Measurements from ENCODE around the gene PDILT. TPM values are rescaled to one million over a fixed set of nuclear protein-coding genes. Genes with fewer than 3 reads are reported as not detected.

The PDILT gene
- total and polyA plus RNA-seq, 2 experiments from 2014 or later, result not detected

DNA sequence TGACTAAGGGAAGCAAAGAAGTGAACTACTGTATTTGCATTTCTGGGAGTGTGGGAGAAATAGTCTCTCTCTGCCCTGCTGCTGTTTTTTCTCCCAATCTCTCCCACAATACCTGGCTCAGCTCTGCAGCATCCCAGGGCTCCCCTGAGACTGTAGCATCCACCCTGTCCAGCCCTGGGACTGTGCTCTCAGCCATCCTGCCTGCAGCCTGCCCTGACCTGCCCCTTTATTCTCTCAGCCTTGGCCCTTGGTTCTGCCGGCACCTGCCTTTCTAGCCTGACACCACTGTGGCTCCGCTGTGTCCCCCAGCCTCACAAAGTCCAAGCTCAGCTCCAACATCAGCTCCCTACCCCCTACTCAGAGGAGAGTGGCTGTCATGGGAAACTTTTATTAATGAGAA lies 1.9 kb downstream of the PDILT start:
- Mint-ChIP-seq H3K9me3 (no peaks in the 10 kb centered on the region), H3K36me3 (ENCODE audit: low read depth) (no peaks in the 10 kb centered on the region), H3K27me3 (ENCODE audit: insufficient read depth, low read depth, poor library complexity) (peaks cover 1% of the 10 kb centered on the region), H3K4me3 (no peak overlapping the region), H3K4me1 (no peaks in the 10 kb centered on the region), H3K27ac (no peak overlapping the region; the same call in 1 of the 2 replicates)
- ATAC-seq (no peak), DNase-seq (ENCODE audit: low spot score) (no peak)
- no peak overlapping the region for H2AFZ ChIP-seq
- no peak overlapping the region for H3K4me3 ChIP-seq
- no peaks in the 10 kb centered on the region for H3K9me2 ChIP-seq (ENCODE audit: insufficient read depth)
- no peak overlapping the region for H3K4me2 ChIP-seq
- no peaks in the 10 kb centered on the region for H3K36me3 ChIP-seq (ENCODE audit: insufficient read depth)
- no peaks in the 10 kb centered on the region for H3K79me2 ChIP-seq (replicated peaks; ENCODE audit: insufficient read depth)
- H3K27ac ChIP-seq (ENCODE audit: low read depth), result no peak overlapping the region
- no peaks in the 10 kb centered on the region for H3K27me3 ChIP-seq (ENCODE audit: insufficient read depth)
- H3K4me1 ChIP-seq (ENCODE audit: insufficient read depth), result no peaks in the 10 kb centered on the region
- H4K20me1 ChIP-seq (replicated peaks; ENCODE audit: insufficient read depth), result no peaks in the 10 kb centered on the region
- no peaks in the 10 kb centered on the region for H3F3A ChIP-seq (replicated peaks; ENCODE audit: low read depth)
- no peak for TF ChIP-seq REST (IDR thresholded peaks at IDR 0.05; ENCODE audit: unreplicated experiment)
- no peak for TF ChIP-seq NANOG (IDR thresholded peaks at IDR 0.05; ENCODE audit: borderline replicate concordance)
- no peak for TF ChIP-seq EZH2 (IDR thresholded peaks at IDR 0.05; ENCODE audit: low read depth, unreplicated experiment)
- TF ChIP-seq POLR2AphosphoS5 (IDR thresholded peaks at IDR 0.05; ENCODE audit: low read depth), result no peak
- no peak for TF ChIP-seq STAT1 (IDR thresholded peaks at IDR 0.05; ENCODE audit: unreplicated experiment)
- TF ChIP-seq EZH2phosphoT487 (IDR thresholded peaks at IDR 0.05; ENCODE audit: unreplicated experiment), result no peak
- no peak for TF ChIP-seq CTCF (conservative IDR thresholded peaks at IDR 0.05; ENCODE audit: low read depth in 2 of 2)
- TF ChIP-seq, protein P1, sequence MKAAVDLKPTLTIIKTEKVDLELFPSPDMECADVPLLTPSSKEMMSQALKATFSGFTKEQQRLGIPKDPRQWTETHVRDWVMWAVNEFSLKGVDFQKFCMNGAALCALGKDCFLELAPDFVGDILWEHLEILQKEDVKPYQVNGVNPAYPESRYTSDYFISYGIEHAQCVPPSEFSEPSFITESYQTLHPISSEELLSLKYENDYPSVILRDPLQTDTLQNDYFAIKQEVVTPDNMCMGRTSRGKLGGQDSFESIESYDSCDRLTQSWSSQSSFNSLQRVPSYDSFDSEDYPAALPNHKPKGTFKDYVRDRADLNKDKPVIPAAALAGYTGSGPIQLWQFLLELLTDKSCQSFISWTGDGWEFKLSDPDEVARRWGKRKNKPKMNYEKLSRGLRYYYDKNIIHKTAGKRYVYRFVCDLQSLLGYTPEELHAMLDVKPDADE (IDR thresholded peaks at IDR 0.05), result no peak
- no peak for TF ChIP-seq JUNB (IDR thresholded peaks at IDR 0.05; ENCODE audit: unreplicated experiment)
- TF ChIP-seq ZNF114 (CRISPR knock-in tag; IDR thresholded peaks at IDR 0.05), result no peak
